ENCODE results near the gene GRM7.

- TF ChIP-seq CTCF (conservative IDR thresholded peaks at IDR 0.05; ENCODE audit: low read length) (no peak), EZH2phosphoT487 (IDR thresholded peaks at IDR 0.05; ENCODE audit: borderline replicate concordance, low read depth, low read length) (no peak)
Measured at GRCh38 chr3:7400360-7400759, 539.4 kb downstream of the GRM7 start.
